Measurements from ENCODE around the gene CYP2U1. TPM values are rescaled to one million over a fixed set of nuclear protein-coding genes. Genes with fewer than 3 reads are reported as not detected.

Gene CYP2U1
- total and polyA plus RNA-seq, 9 of the 15 experiments (the other 6 are each of a cell fraction or from before 2014, with no cell fraction given): 0.03 to 0.15 (median 0.07) TPM

DNA sequence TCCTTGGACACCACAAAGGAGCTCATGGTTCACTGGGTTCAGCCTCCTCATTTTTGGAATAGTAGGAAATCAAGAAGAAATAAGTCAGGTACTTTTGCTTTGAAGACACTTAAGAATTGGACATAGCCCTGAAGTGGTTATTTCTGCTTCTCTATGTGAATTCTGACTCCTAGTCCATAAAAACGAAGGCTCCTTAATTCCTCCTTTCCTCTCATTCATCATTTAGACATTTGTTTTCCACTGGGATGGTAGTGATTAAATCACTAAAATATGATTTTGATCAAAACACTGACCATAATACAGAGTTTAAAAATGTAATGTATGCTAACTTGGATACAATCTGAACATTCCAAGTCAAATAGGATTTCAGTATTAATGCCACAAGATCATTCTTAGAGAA is 34.7 kb upstream of the CYP2U1 start (continued):
- TF ChIP-seq JUND (IDR thresholded peaks at IDR 0.05; ENCODE audit: borderline replicate concordance, low read depth, low read length) (no peak), JUND (tag; IDR thresholded peaks at IDR 0.05; ENCODE audit: borderline replicate concordance, low read depth, low read length) (no peak), CHD2 (IDR thresholded peaks at IDR 0.05; ENCODE audit: low read depth, low read length) (no peak), MAFK (IDR thresholded peaks at IDR 0.05; ENCODE audit: low read length) (no peak)
- TF ChIP-seq, protein P1, sequence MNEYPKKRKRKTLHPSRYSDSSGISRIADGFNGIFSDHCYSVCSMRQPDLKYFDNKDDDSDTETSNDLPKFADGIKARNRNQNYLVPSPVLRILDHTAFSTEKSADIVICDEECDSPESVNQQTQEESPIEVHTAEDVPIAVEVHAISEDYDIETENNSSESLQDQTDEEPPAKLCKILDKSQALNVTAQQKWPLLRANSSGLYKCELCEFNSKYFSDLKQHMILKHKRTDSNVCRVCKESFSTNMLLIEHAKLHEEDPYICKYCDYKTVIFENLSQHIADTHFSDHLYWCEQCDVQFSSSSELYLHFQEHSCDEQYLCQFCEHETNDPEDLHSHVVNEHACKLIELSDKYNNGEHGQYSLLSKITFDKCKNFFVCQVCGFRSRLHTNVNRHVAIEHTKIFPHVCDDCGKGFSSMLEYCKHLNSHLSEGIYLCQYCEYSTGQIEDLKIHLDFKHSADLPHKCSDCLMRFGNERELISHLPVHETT (CRISPR knock-in tag; conservative IDR thresholded peaks at IDR 0.05 in 1 of 2, IDR thresholded peaks at IDR 0.05 in 1 of 2): no peak
- TF ChIP-seq, protein P2, sequence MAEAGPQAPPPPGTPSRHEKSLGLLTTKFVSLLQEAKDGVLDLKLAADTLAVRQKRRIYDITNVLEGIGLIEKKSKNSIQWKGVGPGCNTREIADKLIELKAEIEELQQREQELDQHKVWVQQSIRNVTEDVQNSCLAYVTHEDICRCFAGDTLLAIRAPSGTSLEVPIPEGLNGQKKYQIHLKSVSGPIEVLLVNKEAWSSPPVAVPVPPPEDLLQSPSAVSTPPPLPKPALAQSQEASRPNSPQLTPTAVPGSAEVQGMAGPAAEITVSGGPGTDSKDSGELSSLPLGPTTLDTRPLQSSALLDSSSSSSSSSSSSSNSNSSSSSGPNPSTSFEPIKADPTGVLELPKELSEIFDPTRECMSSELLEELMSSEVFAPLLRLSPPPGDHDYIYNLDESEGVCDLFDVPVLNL (CRISPR knock-in tag; IDR thresholded peaks at IDR 0.05; ENCODE audit: low read depth): no peak

DNA sequence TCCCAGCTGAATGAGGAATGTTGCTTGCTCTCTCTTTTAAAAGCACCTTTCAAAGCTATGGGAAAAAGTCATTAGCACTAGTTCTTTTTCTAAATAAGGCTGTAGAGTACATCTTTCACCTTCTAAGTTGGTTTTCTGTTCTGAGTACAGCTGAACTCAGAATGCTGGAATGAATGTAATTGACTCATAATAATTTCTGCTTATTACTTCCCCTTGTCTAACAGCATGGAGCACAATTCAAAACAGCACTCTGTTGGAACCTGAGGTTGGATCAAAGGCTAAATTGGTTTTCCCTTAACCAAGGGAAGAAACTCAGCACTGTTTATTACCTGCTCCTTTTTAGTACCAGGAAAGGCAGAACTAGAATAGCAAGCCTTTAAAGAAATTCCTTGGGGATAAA is 33.5 kb upstream of the CYP2U1 start:
- Histone ChIP-seq H3K9me1 (ENCODE audit: control insufficient read depth, insufficient read depth, low read length) (no peaks in the 10 kb centered on the region), H3K36me3 (ENCODE audit: control insufficient read depth, insufficient read depth, low read length) (no peaks in the 10 kb centered on the region), H3K79me2 (ENCODE audit: control insufficient read depth, insufficient read depth, low read length) (no peaks in the 10 kb centered on the region), H4K20me1 (replicated peaks; ENCODE audit: control insufficient read depth, insufficient read depth, low read length) (no peaks in the 10 kb centered on the region), H2AFZ (ENCODE audit: low read depth, low read length) (no peak overlapping the region), H3K9me3 (replicated peaks; ENCODE audit: control insufficient read depth, insufficient read depth, low read depth, low read length) (no peaks in the 10 kb centered on the region), H3K4me1 (replicated peaks in 1 of 2; ENCODE audit: control insufficient read depth in 2 of 2, insufficient read depth in 2 of 2, low read length in 2 of 2) (no peaks in the 10 kb centered on the region), H3K4me2 (ENCODE audit: insufficient read depth, low read length) (no peak overlapping the region), H3K27me3 (ENCODE audit: control insufficient read depth in 2 of 2, insufficient read depth in 2 of 2, low read length in 2 of 2) (no peaks in the 10 kb centered on the region), H3K27ac (ENCODE audit: extremely low read depth, low read depth, low read length) (no peak overlapping the region), H3K4me3 (no peak overlapping the region), H3K9ac (ENCODE audit: insufficient read depth in 1 of 2, low read depth in 2 of 2, low read length in 2 of 2) (no peak overlapping the region)
- ChIA-PET POLR2A (no interaction called here), CTCF (ENCODE audit: low intra/inter-chr PET ratio) (no interaction called here)
- no peak for ATAC-seq
- DNase-seq (ENCODE audit: extremely low read depth in 1 of 4, low spot score in 3 of 4): no peak
- intact Hi-C loops (cut with micrococcal nuclease): no loop called here
- FAIRE-seq: no peak
- in situ Hi-C loops (cut with MboI): no loop called here
- no TSS peak for BruUV-seq (replicated peaks)
- TF ChIP-seq, protein P3, sequence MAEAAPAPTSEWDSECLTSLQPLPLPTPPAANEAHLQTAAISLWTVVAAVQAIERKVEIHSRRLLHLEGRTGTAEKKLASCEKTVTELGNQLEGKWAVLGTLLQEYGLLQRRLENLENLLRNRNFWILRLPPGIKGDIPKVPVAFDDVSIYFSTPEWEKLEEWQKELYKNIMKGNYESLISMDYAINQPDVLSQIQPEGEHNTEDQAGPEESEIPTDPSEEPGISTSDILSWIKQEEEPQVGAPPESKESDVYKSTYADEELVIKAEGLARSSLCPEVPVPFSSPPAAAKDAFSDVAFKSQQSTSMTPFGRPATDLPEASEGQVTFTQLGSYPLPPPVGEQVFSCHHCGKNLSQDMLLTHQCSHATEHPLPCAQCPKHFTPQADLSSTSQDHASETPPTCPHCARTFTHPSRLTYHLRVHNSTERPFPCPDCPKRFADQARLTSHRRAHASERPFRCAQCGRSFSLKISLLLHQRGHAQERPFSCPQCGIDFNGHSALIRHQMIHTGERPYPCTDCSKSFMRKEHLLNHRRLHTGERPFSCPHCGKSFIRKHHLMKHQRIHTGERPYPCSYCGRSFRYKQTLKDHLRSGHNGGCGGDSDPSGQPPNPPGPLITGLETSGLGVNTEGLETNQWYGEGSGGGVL (CRISPR knock-in tag; IDR thresholded peaks at IDR 0.05): no peak
- TF ChIP-seq ZNF699 (CRISPR knock-in tag; IDR thresholded peaks at IDR 0.05; ENCODE audit: insufficient replicate concordance) (no peak), MBD2 (IDR thresholded peaks at IDR 0.05; ENCODE audit: borderline replicate concordance, low read depth) (no peak), CHD1 (IDR thresholded peaks at IDR 0.05; ENCODE audit: low read length) (no peak)
- TF ChIP-seq, protein P4, sequence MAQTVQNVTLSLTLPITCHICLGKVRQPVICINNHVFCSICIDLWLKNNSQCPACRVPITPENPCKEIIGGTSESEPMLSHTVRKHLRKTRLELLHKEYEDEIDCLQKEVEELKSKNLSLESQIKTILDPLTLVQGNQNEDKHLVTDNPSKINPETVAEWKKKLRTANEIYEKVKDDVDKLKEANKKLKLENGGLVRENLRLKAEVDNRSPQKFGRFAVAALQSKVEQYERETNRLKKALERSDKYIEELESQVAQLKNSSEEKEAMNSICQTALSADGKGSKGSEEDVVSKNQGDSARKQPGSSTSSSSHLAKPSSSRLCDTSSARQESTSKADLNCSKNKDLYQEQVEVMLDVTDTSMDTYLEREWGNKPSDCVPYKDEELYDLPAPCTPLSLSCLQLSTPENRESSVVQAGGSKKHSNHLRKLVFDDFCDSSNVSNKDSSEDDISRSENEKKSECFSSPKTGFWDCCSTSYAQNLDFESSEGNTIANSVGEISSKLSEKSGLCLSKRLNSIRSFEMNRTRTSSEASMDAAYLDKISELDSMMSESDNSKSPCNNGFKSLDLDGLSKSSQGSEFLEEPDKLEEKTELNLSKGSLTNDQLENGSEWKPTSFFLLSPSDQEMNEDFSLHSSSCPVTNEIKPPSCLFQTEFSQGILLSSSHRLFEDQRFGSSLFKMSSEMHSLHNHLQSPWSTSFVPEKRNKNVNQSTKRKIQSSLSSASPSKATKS (CRISPR knock-in tag; IDR thresholded peaks at IDR 0.05): no peak
- TF ChIP-seq, protein P5, sequence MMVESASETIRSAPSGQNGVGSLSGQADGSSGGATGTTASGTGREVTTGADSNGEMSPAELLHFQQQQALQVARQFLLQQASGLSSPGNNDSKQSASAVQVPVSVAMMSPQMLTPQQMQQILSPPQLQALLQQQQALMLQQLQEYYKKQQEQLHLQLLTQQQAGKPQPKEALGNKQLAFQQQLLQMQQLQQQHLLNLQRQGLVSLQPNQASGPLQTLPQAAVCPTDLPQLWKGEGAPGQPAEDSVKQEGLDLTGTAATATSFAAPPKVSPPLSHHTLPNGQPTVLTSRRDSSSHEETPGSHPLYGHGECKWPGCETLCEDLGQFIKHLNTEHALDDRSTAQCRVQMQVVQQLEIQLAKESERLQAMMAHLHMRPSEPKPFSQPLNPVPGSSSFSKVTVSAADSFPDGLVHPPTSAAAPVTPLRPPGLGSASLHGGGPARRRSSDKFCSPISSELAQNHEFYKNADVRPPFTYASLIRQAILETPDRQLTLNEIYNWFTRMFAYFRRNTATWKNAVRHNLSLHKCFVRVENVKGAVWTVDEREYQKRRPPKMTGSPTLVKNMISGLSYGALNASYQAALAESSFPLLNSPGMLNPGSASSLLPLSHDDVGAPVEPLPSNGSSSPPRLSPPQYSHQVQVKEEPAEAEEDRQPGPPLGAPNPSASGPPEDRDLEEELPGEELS (CRISPR knock-in tag; IDR thresholded peaks at IDR 0.05; ENCODE audit: borderline replicate concordance): no peak
